GM19463 (cell line): ENCODE data around the gene PDIA4.
"Not testable (repeated sequence)": the region's sequence is repeated elsewhere in the genome, so short reads cannot be mapped to it uniquely, and the experiment has no call there.

Experiments used
- ATAC-seq: cut with Tn5 transposase; IDR thresholded peaks from one replicate; pipeline ENCODE4 v1.9.1; 2021; ENCODE audit warnings: mild to moderate bottlenecking, moderate library complexity; ENCODE audit not compliant: unreplicated experiment

The PDIA4 gene

GRCh38 chr7:149036676-149037075, 8.4 kb upstream of the PDIA4 start:
- ATAC-seq = no peak

- ATAC-seq = no peak
Observed at GRCh38 chr7:149031353-149031910, 3.1 kb upstream of the PDIA4 start.

GRCh38 chr7:149030439-149030838, 2.1 kb upstream of the PDIA4 start:
- ATAC-seq = not testable (repeated sequence)

- ATAC-seq = no peak
Observed at GRCh38 chr7:149027611-149028345, 527 bp downstream of the PDIA4 start.

GRCh38 chr7:149027055-149027454, 1.2 kb downstream of the PDIA4 start:
- no peak for ATAC-seq

- ATAC-seq = no peak
Observed at GRCh38 chr7:149023662-149024061, 4.6 kb downstream of the PDIA4 start.

GRCh38 chr7:149022756-149023360, 5.4 kb downstream of the PDIA4 start:
- ATAC-seq = no peak

- no peak for ATAC-seq
Observed at GRCh38 chr7:149021725-149022062, 6.6 kb downstream of the PDIA4 start.

GRCh38 chr7:149020483-149020882, 7.8 kb downstream of the PDIA4 start:
- no peak for ATAC-seq

GRCh38 chr7:149016876-149017275, 11.4 kb downstream of the PDIA4 start:
- no peak for ATAC-seq

GRCh38 chr7:149014309-149014708, 14.0 kb downstream of the PDIA4 start:
- no peak for ATAC-seq

- no peak for ATAC-seq
Observed at GRCh38 chr7:149013876-149014275, 14.4 kb downstream of the PDIA4 start.

GRCh38 chr7:149012730-149013129, 15.6 kb downstream of the PDIA4 start:
- not testable (repeated sequence) for ATAC-seq

- no peak for ATAC-seq
Observed at GRCh38 chr7:149011491-149011890, 16.8 kb downstream of the PDIA4 start.

- ATAC-seq = no peak
Observed at GRCh38 chr7:149010451-149010850, 17.9 kb downstream of the PDIA4 start.

- ATAC-seq = no peak
Observed at GRCh38 chr7:149009527-149009926, 18.8 kb downstream of the PDIA4 start.

- no peak for ATAC-seq
Observed at GRCh38 chr7:149007611-149008010, 20.7 kb downstream of the PDIA4 start.

- ATAC-seq = no peak
Observed at GRCh38 chr7:149007146-149007545, 21.2 kb downstream of the PDIA4 start.

GRCh38 chr7:149006345-149006725, 22.0 kb downstream of the PDIA4 start:
- no peak for ATAC-seq

- peak; percentile 80 for ATAC-seq
Observed at GRCh38 chr7:149005427-149006344, 22.6 kb downstream of the PDIA4 start.
